C4-2B (cell line): Measurements from ENCODE around the gene MAPKAPK2.

Source experiments
- ZFX ChIP-seq: fragments of 450-650 bp; IDR thresholded peaks from 2 replicates; pipeline ENCODE4 v1.6.1; 2017
- TF ChIP-seq, protein P1 (sequence below): fragments of 450-650 bp; conservative IDR thresholded peaks from 2 replicates; pipeline ENCODE4 v1.5.1; 2017; ENCODE audit warnings: mild to moderate bottlenecking

DNA sequence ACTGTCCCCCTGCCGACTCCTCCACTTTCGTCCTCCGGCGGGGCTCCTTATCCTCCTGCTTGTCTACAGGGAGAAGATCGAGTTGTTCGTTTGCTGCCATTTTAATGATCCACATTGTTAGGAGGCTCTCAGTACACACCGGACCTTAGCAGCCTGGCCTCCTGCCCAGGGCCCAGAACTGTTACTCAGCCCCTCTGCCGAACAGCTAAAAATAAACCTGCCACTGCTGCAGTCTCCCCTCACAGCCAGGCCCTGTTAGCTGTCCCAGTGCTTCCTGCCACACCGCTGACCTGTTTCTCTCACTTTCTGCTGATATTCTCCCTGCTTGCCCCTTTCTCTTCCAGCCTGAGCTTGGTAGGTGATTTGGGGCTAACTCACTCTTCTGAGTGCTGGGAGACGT is 8.3 kb downstream of the MAPKAPK2 start:
- TF ChIP-seq, protein P1, sequence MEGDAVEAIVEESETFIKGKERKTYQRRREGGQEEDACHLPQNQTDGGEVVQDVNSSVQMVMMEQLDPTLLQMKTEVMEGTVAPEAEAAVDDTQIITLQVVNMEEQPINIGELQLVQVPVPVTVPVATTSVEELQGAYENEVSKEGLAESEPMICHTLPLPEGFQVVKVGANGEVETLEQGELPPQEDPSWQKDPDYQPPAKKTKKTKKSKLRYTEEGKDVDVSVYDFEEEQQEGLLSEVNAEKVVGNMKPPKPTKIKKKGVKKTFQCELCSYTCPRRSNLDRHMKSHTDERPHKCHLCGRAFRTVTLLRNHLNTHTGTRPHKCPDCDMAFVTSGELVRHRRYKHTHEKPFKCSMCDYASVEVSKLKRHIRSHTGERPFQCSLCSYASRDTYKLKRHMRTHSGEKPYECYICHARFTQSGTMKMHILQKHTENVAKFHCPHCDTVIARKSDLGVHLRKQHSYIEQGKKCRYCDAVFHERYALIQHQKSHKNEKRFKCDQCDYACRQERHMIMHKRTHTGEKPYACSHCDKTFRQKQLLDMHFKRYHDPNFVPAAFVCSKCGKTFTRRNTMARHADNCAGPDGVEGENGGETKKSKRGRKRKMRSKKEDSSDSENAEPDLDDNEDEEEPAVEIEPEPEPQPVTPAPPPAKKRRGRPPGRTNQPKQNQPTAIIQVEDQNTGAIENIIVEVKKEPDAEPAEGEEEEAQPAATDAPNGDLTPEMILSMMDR: no peak
- no peak for TF ChIP-seq ZFX
